Body of pancreas (tissue), 4 donors: ENCODE results near the gene PSMD1.

Experiments used
- POLR2A ChIP-seq, 3 donors: fragments of 450-650 bp; IDR thresholded peaks; one replicate each; pipeline ENCODE4 v1.6.1; 2016; ENCODE audit warnings: antibody characterized with exemption in 3 of 3, mild to moderate bottlenecking in 2 of 3
- TF ChIP-seq, protein P1 (sequence below), 7 experiments: fragments of 450-650 bp in 4 of 7; fragments of 200-600 bp in 3 of 7; sonication (generic) in 3 of 7; IDR thresholded peaks; one replicate each; pipeline ENCODE4 v1.5.1; 2016 to 2019; ENCODE audit warnings: antibody characterized with exemption in 7 of 7

DNA sequence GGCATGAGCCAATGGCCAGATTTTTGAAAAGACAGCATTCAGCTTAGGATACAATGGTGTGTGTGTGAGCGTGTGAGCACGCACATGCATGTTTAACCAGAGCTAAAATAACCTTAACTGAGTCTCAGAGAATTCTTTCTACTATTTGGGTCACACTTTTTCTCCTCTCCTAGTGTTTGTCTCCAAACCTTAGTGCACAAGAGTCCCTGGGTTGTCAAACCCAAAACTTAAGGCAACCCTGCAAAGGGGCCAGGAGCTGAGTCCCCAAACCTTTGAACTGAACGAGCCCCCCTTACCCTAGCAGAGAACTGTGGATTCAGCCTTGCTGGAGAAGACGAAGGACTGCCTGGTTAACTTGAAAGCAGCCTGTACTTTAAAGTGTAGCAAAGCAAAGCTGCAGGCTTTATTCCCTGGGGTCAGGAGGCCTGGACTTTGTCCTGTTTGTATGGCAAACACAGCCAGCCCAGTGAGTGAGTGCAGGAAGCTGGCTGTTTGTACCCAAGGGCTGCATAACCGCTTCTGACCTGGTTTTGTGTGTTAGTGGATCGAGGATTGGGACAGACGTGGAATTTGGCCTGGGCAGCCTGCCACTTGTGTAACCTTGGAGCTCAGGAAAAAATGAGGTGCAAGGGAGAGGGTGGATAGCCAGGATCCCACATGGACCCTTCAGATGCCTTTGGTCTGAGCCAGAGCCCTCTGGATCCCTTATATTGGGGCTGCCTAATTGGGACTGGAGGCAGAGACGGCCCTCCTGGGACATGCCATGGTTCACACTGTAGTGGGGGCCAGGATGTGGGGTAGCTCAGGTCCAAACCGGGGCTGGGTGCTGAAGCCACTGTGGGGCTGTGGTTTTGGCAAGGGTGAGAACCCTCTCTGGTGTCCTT is 6.4 kb upstream of the PSMD1 start:
- TF ChIP-seq, protein P1, sequence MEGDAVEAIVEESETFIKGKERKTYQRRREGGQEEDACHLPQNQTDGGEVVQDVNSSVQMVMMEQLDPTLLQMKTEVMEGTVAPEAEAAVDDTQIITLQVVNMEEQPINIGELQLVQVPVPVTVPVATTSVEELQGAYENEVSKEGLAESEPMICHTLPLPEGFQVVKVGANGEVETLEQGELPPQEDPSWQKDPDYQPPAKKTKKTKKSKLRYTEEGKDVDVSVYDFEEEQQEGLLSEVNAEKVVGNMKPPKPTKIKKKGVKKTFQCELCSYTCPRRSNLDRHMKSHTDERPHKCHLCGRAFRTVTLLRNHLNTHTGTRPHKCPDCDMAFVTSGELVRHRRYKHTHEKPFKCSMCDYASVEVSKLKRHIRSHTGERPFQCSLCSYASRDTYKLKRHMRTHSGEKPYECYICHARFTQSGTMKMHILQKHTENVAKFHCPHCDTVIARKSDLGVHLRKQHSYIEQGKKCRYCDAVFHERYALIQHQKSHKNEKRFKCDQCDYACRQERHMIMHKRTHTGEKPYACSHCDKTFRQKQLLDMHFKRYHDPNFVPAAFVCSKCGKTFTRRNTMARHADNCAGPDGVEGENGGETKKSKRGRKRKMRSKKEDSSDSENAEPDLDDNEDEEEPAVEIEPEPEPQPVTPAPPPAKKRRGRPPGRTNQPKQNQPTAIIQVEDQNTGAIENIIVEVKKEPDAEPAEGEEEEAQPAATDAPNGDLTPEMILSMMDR (IDR thresholded peaks at IDR 0.05), result peak in 1 of 7 experiments; percentile 13
- TF ChIP-seq POLR2A (IDR thresholded peaks at IDR 0.05), result peak; percentile 8 to 52 (median 50)
